ENCODE data around the gene SLC44A1. TPM values are rescaled to one million over a fixed set of nuclear protein-coding genes. Genes with fewer than 3 reads are reported as not detected.
A peak's percentile ranks its signal among the peaks of the same experiment; 100 is the strongest.

Gene SLC44A1
- total RNA-seq, 3 donors from 2014 or later, result 4.0 to 5.4 (median 4.1) TPM

DNA sequence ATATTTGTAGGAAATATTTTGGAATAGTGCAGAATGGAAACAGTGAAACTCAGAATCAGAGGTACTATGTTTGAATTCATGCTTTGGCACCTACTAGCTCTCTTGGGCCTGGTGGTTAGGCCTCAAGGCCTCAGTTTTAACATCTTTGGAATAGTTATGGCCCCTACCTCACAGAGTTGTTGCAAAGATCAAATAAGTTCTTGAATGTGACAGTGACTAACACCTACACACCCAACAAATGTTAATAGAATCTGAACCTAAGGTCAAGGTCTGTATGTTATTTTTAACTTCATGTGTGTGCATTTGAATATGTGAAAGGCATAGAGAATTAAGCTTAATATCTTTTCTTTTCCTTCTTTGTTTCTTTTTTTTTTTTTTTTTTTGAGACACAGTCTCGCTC lies 87.3 kb downstream of the SLC44A1 start:
- H3K36me3 Mint-ChIP-seq (ENCODE audit: insufficient read depth), result no peaks in the 10 kb centered on the region

DNA sequence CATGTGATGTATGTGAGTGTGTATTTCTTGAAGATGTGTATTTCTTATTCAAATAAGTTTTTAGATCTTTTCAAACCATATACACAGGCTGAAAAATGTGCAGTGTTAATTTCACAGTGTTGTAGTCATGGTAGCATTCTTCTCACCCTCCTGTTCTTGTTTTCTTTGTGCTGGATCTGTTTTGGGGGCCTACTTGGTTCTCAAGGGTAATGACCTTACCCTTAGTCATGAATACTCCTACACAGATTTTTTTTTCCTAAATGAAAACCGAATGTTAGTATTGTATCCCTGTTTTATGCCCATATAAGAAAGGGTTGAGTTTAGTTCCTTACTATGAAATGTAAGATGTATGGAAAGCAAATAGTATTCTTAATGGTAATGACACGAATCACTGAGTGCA lies 88.0 kb downstream of the SLC44A1 start:
- Mint-ChIP-seq H3K9me3 (no peaks in the 10 kb centered on the region), H3K36me3 (ENCODE audit: insufficient read depth) (peaks cover 4% of the 10 kb centered on the region), H3K4me1 (ENCODE audit: low read depth) (no peaks in the 10 kb centered on the region), H3K27me3 (ENCODE audit: low read depth) (no peaks in the 10 kb centered on the region), H3K4me3 (no peak overlapping the region)
- no peak for DNase-seq
- ATAC-seq, result no peak

More for the DNA sequence above, 87.3 kb downstream of the SLC44A1 start:
- Mint-ChIP-seq H3K4me1 (ENCODE audit: low read depth) (no peaks in the 10 kb centered on the region), H3K4me3 (no peak overlapping the region), H3K9me3 (no peaks in the 10 kb centered on the region), H3K27me3 (ENCODE audit: low read depth) (no peaks in the 10 kb centered on the region)
- ATAC-seq (no peak), DNase-seq (no peak)

DNA sequence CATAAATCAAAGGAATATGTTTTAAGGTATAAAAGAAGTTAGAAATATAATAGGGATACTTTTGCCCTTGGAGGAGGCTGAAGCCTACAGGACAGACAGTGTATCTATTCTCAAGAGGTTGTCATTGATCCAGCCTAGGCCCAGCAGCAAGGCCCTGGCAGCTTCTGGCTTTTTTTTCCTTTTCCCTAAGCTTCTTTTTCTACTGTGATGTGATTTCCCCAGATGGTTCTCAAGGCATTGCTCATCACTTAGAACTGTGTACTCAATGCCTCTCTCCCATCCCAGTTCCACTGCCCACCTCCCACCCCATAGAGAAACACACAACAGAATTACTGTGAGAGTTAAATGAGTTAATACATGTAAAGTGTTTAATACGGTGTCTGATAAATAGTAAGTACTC lies 88.6 kb downstream of the SLC44A1 start:
- ATAC-seq (no peak), DNase-seq (no peak)
- H3K36me3 Mint-ChIP-seq (ENCODE audit: insufficient read depth), result peaks cover 5% of the 10 kb centered on the region
- H3K4me1 Mint-ChIP-seq (ENCODE audit: low read depth), result no peaks in the 10 kb centered on the region
- no peak overlapping the region for H3K4me3 Mint-ChIP-seq
- no peaks in the 10 kb centered on the region for H3K9me3 Mint-ChIP-seq
- no peaks in the 10 kb centered on the region for H3K27me3 Mint-ChIP-seq (ENCODE audit: low read depth)

DNA sequence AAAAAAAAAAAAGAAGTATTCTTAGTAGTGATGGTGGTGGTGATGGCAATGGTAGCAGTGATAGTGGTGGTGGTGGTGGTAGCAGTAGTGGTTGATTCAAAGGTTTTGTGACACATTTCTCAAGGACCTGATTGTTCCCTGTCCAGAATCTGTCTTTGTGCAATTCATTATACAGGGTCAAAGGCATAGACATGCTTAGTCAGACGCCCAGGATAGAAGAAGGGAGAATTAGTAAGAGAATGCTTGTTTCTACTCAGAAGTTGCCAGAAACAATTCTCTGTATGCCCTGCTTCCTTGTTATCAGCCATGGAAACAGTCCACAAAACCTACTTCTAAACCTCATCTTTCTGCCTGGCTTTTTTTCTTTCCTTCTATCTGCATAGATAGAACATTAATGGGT lies 89.4 kb downstream of the SLC44A1 start:
- no peaks in the 10 kb centered on the region for H3K27me3 Mint-ChIP-seq (ENCODE audit: low read depth)
- no peak overlapping the region for H3K4me3 Mint-ChIP-seq
- peaks cover 5% of the 10 kb centered on the region for H3K36me3 Mint-ChIP-seq (ENCODE audit: insufficient read depth)
- H3K9me3 Mint-ChIP-seq, result no peaks in the 10 kb centered on the region
- no peaks in the 10 kb centered on the region for H3K4me1 Mint-ChIP-seq (ENCODE audit: low read depth)
- ATAC-seq (no peak), DNase-seq (no peak)

GRCh38 chr9:105338308-105338707 lies 93.9 kb downstream of the SLC44A1 start:
- DNase-seq (no peak), ATAC-seq (no peak)
- peaks cover 11% of the 10 kb centered on the region for H3K36me3 Mint-ChIP-seq (ENCODE audit: insufficient read depth)
- H3K4me1 Mint-ChIP-seq (ENCODE audit: low read depth), result peaks cover 22% of the 10 kb centered on the region
- no peaks in the 10 kb centered on the region for H3K9me3 Mint-ChIP-seq
- no peak overlapping the region for H3K4me3 Mint-ChIP-seq
- H3K27me3 Mint-ChIP-seq (ENCODE audit: low read depth), result no peaks in the 10 kb centered on the region

- peaks cover 22% of the 10 kb centered on the region for H3K4me1 Mint-ChIP-seq (ENCODE audit: low read depth)
- peaks cover 13% of the 10 kb centered on the region for H3K36me3 Mint-ChIP-seq (ENCODE audit: insufficient read depth)
- no peak for DNase-seq
- peak; percentile 35 to 37 for ATAC-seq
- H3K9me3 Mint-ChIP-seq, result no peaks in the 10 kb centered on the region
- H3K4me3 Mint-ChIP-seq, result no peak overlapping the region
- H3K27me3 Mint-ChIP-seq (ENCODE audit: low read depth), result no peaks in the 10 kb centered on the region
Measured at GRCh38 chr9:105339849-105340248, 95.4 kb downstream of the SLC44A1 start.

DNA sequence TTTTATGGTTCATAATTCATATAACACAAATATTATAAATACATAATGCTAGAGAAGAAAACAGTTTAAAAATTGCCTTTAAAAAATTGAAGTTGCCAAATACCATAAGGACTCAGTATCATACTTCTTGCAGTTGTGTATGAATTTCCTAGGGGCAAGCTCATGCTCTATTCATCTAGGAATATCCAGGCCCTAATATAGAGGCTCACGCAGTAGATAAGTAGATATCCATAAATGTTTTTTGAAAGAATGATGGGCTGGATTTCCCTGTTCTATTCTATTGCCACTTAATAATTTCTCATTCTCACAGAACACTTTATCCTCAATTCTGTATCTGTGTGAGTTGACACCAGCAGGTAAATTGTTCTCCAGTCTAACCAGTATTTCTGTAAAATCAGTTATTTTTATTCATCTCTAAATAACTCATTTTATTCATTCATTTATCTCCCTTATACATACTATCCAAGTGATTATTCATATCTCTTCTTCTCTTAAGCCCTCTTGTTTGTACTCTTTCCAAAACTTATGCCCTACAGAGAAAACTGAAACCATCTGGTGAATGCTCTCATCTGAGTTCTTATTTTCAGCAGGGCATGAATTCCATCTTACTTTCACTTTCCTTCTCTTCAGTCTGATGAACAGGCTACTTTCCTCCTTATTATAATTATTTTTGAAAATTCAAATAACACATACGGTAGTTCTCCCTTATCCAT lies 97.1 kb downstream of the SLC44A1 start:
- peak overlapping the region; percentile 35 for H3K4me3 Mint-ChIP-seq
- DNase-seq, result no peak
- ATAC-seq, result no peak

GRCh38 chr9:105342147-105342505 lies 97.7 kb downstream of the SLC44A1 start:
- Mint-ChIP-seq H3K27me3 (ENCODE audit: low read depth) (no peaks in the 10 kb centered on the region), H3K9me3 (no peaks in the 10 kb centered on the region), H3K4me1 (ENCODE audit: low read depth) (peaks cover 22% of the 10 kb centered on the region), H3K36me3 (ENCODE audit: insufficient read depth) (peaks cover 10% of the 10 kb centered on the region), H3K4me3 (peak overlapping the region; percentile 35)
- no peak for ATAC-seq
- DNase-seq, result no peak

More for the DNA sequence above, 97.1 kb downstream of the SLC44A1 start:
- peaks cover 22% of the 10 kb centered on the region for H3K4me1 Mint-ChIP-seq (ENCODE audit: low read depth)
- peaks cover 13% of the 10 kb centered on the region for H3K36me3 Mint-ChIP-seq (ENCODE audit: insufficient read depth)
- no peaks in the 10 kb centered on the region for H3K27me3 Mint-ChIP-seq (ENCODE audit: low read depth)
- H3K9me3 Mint-ChIP-seq, result no peaks in the 10 kb centered on the region

DNA sequence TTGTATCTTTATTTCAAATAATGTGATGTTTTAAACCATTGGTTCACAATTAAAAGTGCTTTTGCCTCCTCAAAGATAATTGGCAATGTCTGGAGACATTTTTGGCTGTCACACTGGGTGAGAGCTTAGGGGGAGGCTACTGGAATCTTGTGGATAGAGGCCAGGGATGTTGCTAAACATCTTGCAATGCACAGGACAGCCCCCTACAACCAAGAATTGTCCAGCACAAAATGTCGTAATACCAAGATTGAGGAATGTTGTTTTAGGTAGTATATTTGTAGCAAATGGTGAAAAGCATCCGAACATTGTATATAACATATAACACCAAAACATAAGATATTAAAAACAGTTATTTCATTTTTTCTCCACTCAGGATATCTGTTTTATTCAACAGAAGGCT lies 99.8 kb downstream of the SLC44A1 start:
- Mint-ChIP-seq H3K36me3 (ENCODE audit: insufficient read depth) (peaks cover 9% of the 10 kb centered on the region), H3K9me3 (no peaks in the 10 kb centered on the region), H3K4me1 (ENCODE audit: low read depth) (peaks cover 22% of the 10 kb centered on the region), H3K4me3 (no peak overlapping the region), H3K27me3 (ENCODE audit: low read depth) (no peaks in the 10 kb centered on the region)
- ATAC-seq, result no peak
- no peak for DNase-seq

- Mint-ChIP-seq H3K4me1 (ENCODE audit: low read depth) (peaks cover 16% of the 10 kb centered on the region), H3K27me3 (ENCODE audit: low read depth) (no peaks in the 10 kb centered on the region), H3K4me3 (no peak overlapping the region), H3K9me3 (no peaks in the 10 kb centered on the region), H3K36me3 (ENCODE audit: insufficient read depth) (peaks cover 12% of the 10 kb centered on the region)
- ATAC-seq (no peak), DNase-seq (no peak)
Measured at GRCh38 chr9:105345626-105346025, 101.2 kb downstream of the SLC44A1 start.

DNA sequence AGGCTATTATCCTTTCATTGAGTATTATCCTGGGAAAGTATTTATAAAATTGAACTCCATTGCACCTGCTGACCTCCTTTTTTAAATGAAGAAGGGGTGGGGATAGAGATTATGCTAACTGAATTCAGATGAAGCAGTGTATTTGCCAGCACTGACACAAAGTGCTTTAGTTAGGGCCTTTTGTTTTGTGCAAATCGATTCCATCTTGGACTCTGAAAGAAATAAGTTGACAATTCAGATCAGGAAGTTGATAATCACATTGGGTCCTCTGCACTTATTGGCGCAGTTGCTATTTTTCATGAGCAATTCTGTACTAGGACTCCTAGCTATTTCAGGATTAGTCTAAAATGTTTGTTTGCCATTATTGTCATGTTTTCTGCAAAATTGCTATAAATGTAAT lies 101.8 kb downstream of the SLC44A1 start:
- no peak overlapping the region for H3K4me3 Mint-ChIP-seq
- no peaks in the 10 kb centered on the region for H3K27me3 Mint-ChIP-seq (ENCODE audit: low read depth)
- DNase-seq, result no peak
- ATAC-seq, result no peak
- peaks cover 12% of the 10 kb centered on the region for H3K4me1 Mint-ChIP-seq (ENCODE audit: low read depth)
- H3K9me3 Mint-ChIP-seq, result no peaks in the 10 kb centered on the region
- peaks cover 16% of the 10 kb centered on the region for H3K36me3 Mint-ChIP-seq (ENCODE audit: insufficient read depth)

GRCh38 chr9:105354448-105354847 lies 110.0 kb downstream of the SLC44A1 start:
- Mint-ChIP-seq H3K27me3 (ENCODE audit: low read depth) (no peaks in the 10 kb centered on the region), H3K9me3 (no peaks in the 10 kb centered on the region), H3K4me1 (ENCODE audit: low read depth) (peaks cover 3% of the 10 kb centered on the region)

GRCh38 chr9:105355781-105356180 lies 111.3 kb downstream of the SLC44A1 start:
- Mint-ChIP-seq H3K36me3 (ENCODE audit: insufficient read depth) (peaks cover 14% of the 10 kb centered on the region), H3K27me3 (ENCODE audit: low read depth) (no peaks in the 10 kb centered on the region), H3K4me3 (no peak overlapping the region), H3K9me3 (no peaks in the 10 kb centered on the region), H3K4me1 (ENCODE audit: low read depth) (peaks cover 5% of the 10 kb centered on the region)
- no peak for DNase-seq
- ATAC-seq, result peak; percentile 59 to 61

More at GRCh38 chr9:105354448-105354847, 110.0 kb downstream of the SLC44A1 start:
- no peak for DNase-seq
- H3K36me3 Mint-ChIP-seq (ENCODE audit: insufficient read depth), result peaks cover 18% of the 10 kb centered on the region
- ATAC-seq, result no peak
- H3K4me3 Mint-ChIP-seq, result no peak overlapping the region

DNA sequence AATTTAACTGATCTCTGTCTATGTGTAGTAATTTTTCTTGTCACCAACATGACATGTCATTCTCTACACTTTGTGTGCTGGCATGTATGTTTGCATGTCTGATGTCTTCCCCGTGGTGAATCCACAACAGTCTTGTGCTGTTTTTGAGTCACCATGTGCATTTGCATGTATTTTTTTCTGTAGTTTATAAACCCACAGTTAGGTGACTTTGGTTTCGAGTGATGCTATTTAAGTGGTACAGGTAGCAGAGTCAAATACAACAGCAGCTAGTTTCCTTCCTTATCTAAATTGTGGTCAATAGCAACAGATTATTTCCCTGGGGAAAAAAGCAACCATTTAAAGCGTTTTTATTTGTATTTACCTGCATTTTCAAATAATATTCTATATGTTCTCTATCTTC lies 113.5 kb downstream of the SLC44A1 start:
- H3K4me1 Mint-ChIP-seq (ENCODE audit: low read depth), result peaks cover 5% of the 10 kb centered on the region
- H3K9me3 Mint-ChIP-seq, result no peaks in the 10 kb centered on the region
- H3K36me3 Mint-ChIP-seq (ENCODE audit: insufficient read depth), result peaks cover 22% of the 10 kb centered on the region
- H3K27me3 Mint-ChIP-seq (ENCODE audit: low read depth), result no peaks in the 10 kb centered on the region
- no peak for ATAC-seq
- DNase-seq, result no peak
- no peak overlapping the region for H3K4me3 Mint-ChIP-seq

GRCh38 chr9:105359892-105360291 lies 115.4 kb downstream of the SLC44A1 start:
- Mint-ChIP-seq H3K27me3 (ENCODE audit: low read depth) (no peaks in the 10 kb centered on the region), H3K36me3 (ENCODE audit: insufficient read depth) (peaks cover 24% of the 10 kb centered on the region), H3K4me1 (ENCODE audit: low read depth) (peaks cover 5% of the 10 kb centered on the region), H3K9me3 (no peaks in the 10 kb centered on the region), H3K4me3 (no peak overlapping the region)
- DNase-seq, result no peak
- peak; percentile 88 to 89 for ATAC-seq
